ENCODE results near the gene ASXL1. TPM values are rescaled to one million over a fixed set of nuclear protein-coding genes. Genes with fewer than 3 reads are reported as not detected.

The ASXL1 gene
- total and polyA plus RNA-seq, 4 donors = 24.2 to 96.4 (median 44.4) TPM

- TF ChIP-seq CTCF (IDR thresholded peaks at IDR 0.05; ENCODE audit: control extremely low read depth, extremely low read depth) = no peak
- H3K4me3 ChIP-seq = no peak overlapping the region
- no peak overlapping the region for H3K9ac ChIP-seq (ENCODE audit: insufficient read depth in 1 of 2, low read length in 2 of 2)
- no peaks in the 10 kb centered on the region for H3K36me3 ChIP-seq (ENCODE audit: control insufficient read depth in 4 of 4, insufficient read depth in 4 of 4, low read length in 4 of 4)
- WGBS, 2 donors = 66 to 71% methylated on average over 3 of the region's 3 CpGs
- H3K9me3 ChIP-seq (ENCODE audit: control insufficient read depth in 4 of 4, insufficient read depth in 3 of 4, low read length in 3 of 4) = peaks cover 0 to 4% (median 0%) of the 10 kb centered on the region in 4 donors
- peaks cover 0 to 12% (median 1%) of the 10 kb centered on the region in 5 donors for H3K4me1 ChIP-seq (ENCODE audit: control insufficient read depth in 5 of 5, insufficient read depth in 5 of 5, low read length in 5 of 5)
- no peaks in the 10 kb centered on the region for H3K27me3 ChIP-seq (ENCODE audit: control insufficient read depth in 3 of 3, insufficient read depth in 3 of 3, low read length in 2 of 3)
- H3K27ac ChIP-seq (ENCODE audit: low read depth in 1 of 2, low read length in 1 of 2) = no peak overlapping the region
- DNase-seq = no peak
- ATAC-seq (ENCODE audit: insufficient read depth, low FRiP score) = peak; percentile 35
Observed at GRCh38 chr20:32343439-32343838, 14.7 kb upstream of the ASXL1 start.

GRCh38 chr20:32344835-32345506 is 13.2 kb upstream of the ASXL1 start:
- H3K36me3 ChIP-seq (ENCODE audit: control insufficient read depth in 4 of 4, insufficient read depth in 4 of 4, low read length in 4 of 4) = no peaks in the 10 kb centered on the region
- no peak overlapping the region for H3K9ac ChIP-seq (ENCODE audit: insufficient read depth in 1 of 2, low read length in 2 of 2)
- H3K27ac ChIP-seq (ENCODE audit: low read depth in 1 of 2, low read length in 1 of 2) = no peak overlapping the region
- peaks cover 0 to 4% (median 0%) of the 10 kb centered on the region in 5 donors for H3K4me1 ChIP-seq (ENCODE audit: control insufficient read depth in 5 of 5, insufficient read depth in 5 of 5, low read length in 5 of 5)
- 59 to 74% methylated on average over 7 of the region's 7 CpGs for WGBS, 2 donors
- peaks cover 0 to 4% (median 0%) of the 10 kb centered on the region in 4 donors for H3K9me3 ChIP-seq (ENCODE audit: control insufficient read depth in 4 of 4, insufficient read depth in 3 of 4, low read length in 3 of 4)
- ATAC-seq (ENCODE audit: insufficient read depth, low FRiP score) (no peak), DNase-seq (peak in 1 of 3 donors; percentile 28)
- H3K4me3 ChIP-seq = no peak overlapping the region
- TF ChIP-seq CTCF (IDR thresholded peaks at IDR 0.05; ENCODE audit: control extremely low read depth, extremely low read depth) = no peak
- no peaks in the 10 kb centered on the region for H3K27me3 ChIP-seq (ENCODE audit: control insufficient read depth in 3 of 3, insufficient read depth in 3 of 3, low read length in 2 of 3)

- Histone ChIP-seq H3K27me3 (ENCODE audit: control insufficient read depth in 3 of 3, insufficient read depth in 3 of 3, low read length in 2 of 3) (no peaks in the 10 kb centered on the region), H3K36me3 (ENCODE audit: control insufficient read depth in 4 of 4, insufficient read depth in 4 of 4, low read length in 4 of 4) (no peaks in the 10 kb centered on the region), H3K4me3 (no peak overlapping the region), H3K27ac (ENCODE audit: low read depth in 1 of 2, low read length in 1 of 2) (no peak overlapping the region), H3K9ac (ENCODE audit: insufficient read depth in 1 of 2, low read length in 2 of 2) (peak overlapping the region in 1 of 2 donors; percentile 23), H3K9me3 (ENCODE audit: control insufficient read depth in 4 of 4, insufficient read depth in 3 of 4, low read length in 3 of 4) (no peaks in the 10 kb centered on the region), H3K4me1 (ENCODE audit: control insufficient read depth in 5 of 5, insufficient read depth in 5 of 5, low read length in 5 of 5) (peaks cover 0 to 4% (median 0%) of the 10 kb centered on the region in 5 donors)
- WGBS, 2 donors = 87 to 95% methylated on average over 3 of the region's 3 CpGs
- TF ChIP-seq CTCF (IDR thresholded peaks at IDR 0.05; ENCODE audit: control extremely low read depth, extremely low read depth) = no peak
- ATAC-seq (ENCODE audit: insufficient read depth, low FRiP score) = no peak
- DNase-seq = no peak
Observed at GRCh38 chr20:32348207-32348606, 9.9 kb upstream of the ASXL1 start.

Data from lung (tissue), 12 donors.